OCI-LY3 (cell line): ENCODE results near the gene MCM3AP.

Experiments
- CTCF ChIP-seq: fragments of 200-600, 300-600 bp; sonication (generic); IDR thresholded peaks from 2 replicates; pipeline ENCODE4 v1.5.1; 2014; ENCODE audit warnings: antibody characterized with exemption, low read length, low read depth
- EZH2phosphoT487 ChIP-seq: fragments of 200-600 bp; shearing (Covaris generic); IDR thresholded peaks from 2 replicates; pipeline ENCODE4 v1.6.1; 2018; ENCODE audit warnings: antibody characterized with exemption, mixed run types, low read depth

GRCh38 chr21:46191686-46192575 lies 93.5 kb downstream of the MCM3AP start:
- TF ChIP-seq CTCF (no peak), EZH2phosphoT487 (no peak)
